Measurements from ENCODE around the gene POLRMT. TPM values are rescaled to one million over a fixed set of nuclear protein-coding genes. Genes with fewer than 3 reads are reported as not detected.

POLRMT gene
- total RNA-seq, 1 experiment from 2014 or later: 51.4 TPM

DNA sequence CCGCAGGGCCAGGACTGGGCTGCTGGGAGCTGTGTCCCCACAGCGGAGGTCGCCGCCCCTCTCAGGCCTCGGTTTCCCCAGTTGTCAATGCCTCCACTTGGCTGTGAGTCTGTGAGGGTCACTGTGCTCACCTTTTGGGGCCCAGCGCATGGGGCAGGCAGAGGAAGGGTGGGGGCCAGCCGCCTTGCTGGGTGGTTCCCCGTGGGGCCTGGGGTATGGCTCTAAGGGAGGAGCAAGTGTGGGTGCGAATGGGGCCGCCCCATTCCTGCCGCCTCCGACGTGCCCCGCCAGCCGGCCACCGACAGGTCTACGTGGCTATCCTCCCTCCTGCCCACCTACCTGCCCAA, 5.5 kb upstream of the POLRMT start:
- CTCF ChIA-PET: no interaction called here
- no peaks in the 10 kb centered on the region for H3K9me3 Mint-ChIP-seq (ENCODE audit: low read depth, unreplicated experiment)
- peak overlapping the region; percentile 29 for H3K27ac Mint-ChIP-seq (ENCODE audit: unreplicated experiment)
- peaks cover 10% of the 10 kb centered on the region for H3K4me1 Mint-ChIP-seq (ENCODE audit: low read depth, unreplicated experiment)
- intact Hi-C loops (cut with micrococcal nuclease; ENCODE audit: unreplicated experiment): no loop called here
- H3K27me3 Mint-ChIP-seq (ENCODE audit: unreplicated experiment): peaks cover 12% of the 10 kb centered on the region
- TF ChIP-seq, protein P1, sequence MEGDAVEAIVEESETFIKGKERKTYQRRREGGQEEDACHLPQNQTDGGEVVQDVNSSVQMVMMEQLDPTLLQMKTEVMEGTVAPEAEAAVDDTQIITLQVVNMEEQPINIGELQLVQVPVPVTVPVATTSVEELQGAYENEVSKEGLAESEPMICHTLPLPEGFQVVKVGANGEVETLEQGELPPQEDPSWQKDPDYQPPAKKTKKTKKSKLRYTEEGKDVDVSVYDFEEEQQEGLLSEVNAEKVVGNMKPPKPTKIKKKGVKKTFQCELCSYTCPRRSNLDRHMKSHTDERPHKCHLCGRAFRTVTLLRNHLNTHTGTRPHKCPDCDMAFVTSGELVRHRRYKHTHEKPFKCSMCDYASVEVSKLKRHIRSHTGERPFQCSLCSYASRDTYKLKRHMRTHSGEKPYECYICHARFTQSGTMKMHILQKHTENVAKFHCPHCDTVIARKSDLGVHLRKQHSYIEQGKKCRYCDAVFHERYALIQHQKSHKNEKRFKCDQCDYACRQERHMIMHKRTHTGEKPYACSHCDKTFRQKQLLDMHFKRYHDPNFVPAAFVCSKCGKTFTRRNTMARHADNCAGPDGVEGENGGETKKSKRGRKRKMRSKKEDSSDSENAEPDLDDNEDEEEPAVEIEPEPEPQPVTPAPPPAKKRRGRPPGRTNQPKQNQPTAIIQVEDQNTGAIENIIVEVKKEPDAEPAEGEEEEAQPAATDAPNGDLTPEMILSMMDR (IDR thresholded peaks at IDR 0.05; ENCODE audit: unreplicated experiment): no peak
- BruUV-seq (replicated peaks): no TSS peak
- DNase-seq: no peak
- peak overlapping the region; percentile 92 for H3K4me3 Mint-ChIP-seq (ENCODE audit: low read depth, unreplicated experiment)
- peaks cover 17% of the 10 kb centered on the region for H3K36me3 Mint-ChIP-seq (ENCODE audit: insufficient read depth, unreplicated experiment)

DNA sequence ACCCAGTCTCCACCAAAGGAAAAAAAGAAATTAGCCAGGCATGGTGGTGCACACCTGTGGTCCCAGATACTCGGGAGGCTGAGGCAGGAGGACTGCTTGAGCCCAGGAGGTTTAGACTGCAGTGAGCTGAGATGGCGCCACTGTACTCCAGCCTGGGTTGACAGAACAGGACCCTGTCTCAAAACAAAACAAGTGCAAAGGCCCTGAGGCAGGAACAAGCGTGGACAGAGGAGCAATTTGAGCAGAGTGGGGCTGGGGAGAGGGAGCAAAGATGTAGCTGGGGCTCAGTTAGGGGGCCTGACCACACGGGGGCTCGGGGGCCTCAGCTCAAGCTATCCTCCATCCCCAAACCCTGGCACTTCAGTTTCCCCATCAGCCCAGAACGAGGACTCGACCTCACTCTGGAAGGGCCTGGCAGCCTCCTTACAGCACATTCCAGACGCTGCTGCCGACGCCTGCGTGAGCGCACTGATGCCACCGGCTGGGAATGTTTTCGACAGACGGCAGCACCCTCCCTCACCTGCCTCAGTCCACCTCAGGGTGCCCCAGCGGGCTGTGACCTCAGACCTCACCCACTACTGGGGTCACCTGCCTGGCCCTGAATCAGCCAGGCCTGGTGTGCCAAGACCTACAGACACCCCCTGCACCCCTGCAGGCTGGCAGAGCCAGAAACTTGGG, 1.8 kb upstream of the POLRMT start:
- no peak for DNase-seq
- no TSS peak for BruUV-seq (replicated peaks)
- TF ChIP-seq, protein P1 (IDR thresholded peaks at IDR 0.05; ENCODE audit: unreplicated experiment): no peak
- peaks cover 41% of the 10 kb centered on the region for H3K36me3 Mint-ChIP-seq (ENCODE audit: insufficient read depth, unreplicated experiment)
- CTCF ChIA-PET: interaction anchor here (0.7 kb wide), 1 partner anchor 838 kb away, joined by 3 read pairs; no protein-coding TSS in a partner anchor
- H3K27ac Mint-ChIP-seq (ENCODE audit: unreplicated experiment): no peak overlapping the region
- H3K27me3 Mint-ChIP-seq (ENCODE audit: unreplicated experiment): peaks cover 12% of the 10 kb centered on the region
- no peak overlapping the region for H3K4me3 Mint-ChIP-seq (ENCODE audit: low read depth, unreplicated experiment)
- H3K9me3 Mint-ChIP-seq (ENCODE audit: low read depth, unreplicated experiment): no peaks in the 10 kb centered on the region
- H3K4me1 Mint-ChIP-seq (ENCODE audit: low read depth, unreplicated experiment): peaks cover 10% of the 10 kb centered on the region
- intact Hi-C loops (cut with micrococcal nuclease; ENCODE audit: unreplicated experiment): no loop called here

DNA sequence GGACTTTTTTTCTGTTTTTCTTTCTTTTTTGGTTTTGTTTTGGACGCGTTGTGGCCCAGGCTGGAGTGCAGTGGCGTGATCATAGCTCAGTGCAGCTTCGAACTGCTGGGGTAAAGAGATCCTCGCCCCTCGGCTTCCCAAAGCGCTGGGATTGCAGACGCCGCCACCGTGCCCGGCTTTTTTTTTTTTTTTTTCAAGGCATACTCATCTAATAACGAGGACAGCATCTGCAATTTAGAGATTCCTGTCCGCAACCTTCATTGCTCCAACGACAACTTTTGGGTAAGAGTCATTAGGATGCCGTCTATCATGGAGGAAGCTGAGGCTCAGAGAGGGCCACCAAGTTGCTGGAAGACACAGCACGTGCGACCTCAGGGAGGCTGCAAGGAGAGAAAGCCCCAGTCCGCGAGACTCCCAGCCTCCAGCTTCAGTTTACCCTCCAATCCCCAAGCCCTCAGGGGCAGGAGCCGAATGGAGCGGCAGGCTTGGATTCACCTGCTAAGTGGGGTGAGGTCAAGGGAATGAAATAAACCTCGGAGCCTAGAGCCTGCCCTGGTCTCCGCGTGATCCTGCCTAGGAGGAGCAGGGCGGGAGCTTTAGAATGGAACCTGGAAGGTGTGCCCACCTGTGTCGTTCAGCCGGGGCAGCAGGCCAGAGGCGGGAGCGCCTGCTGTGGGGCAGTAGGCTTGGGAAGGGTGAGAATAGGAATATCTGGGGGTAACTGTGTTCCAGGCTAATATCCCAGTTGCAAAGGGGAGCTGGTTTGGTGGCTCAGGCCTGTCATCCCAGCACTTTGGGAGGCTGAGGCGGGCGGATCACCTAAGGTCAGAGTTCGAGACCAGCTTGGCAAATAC, 676 bp upstream of the POLRMT start:
- intact Hi-C loops (cut with micrococcal nuclease; ENCODE audit: unreplicated experiment): no loop called here
- H3K27me3 Mint-ChIP-seq (ENCODE audit: unreplicated experiment): peaks cover 3% of the 10 kb centered on the region

DNA sequence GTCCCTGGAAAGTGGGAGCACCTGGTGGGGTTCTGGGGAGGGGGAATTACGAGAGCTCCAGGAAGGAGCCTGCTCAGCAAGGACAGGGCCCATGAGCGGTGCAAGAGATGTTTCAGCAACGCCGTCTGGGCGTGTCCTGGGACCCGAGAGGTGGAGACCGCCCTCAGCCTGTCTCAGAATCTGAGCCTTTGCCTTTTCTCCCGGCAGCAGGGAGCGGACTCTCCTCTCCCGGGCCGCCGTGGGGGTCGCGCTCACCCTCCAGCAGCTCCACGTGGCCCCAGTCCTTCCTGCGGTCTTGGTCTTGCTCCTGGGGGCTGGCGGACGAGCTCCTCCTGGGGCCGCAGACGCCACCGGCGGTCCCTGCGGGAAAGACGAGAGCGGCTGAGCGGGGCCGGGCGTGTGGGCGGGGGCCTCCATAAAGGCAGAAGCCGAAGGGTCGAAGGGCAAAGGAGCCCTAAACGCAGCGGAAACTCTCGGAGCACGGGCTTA, 714 bp downstream of the POLRMT start:
- Mint-ChIP-seq H3K4me1 (ENCODE audit: low read depth, unreplicated experiment) (no peaks in the 10 kb centered on the region), H3K4me3 (ENCODE audit: low read depth, unreplicated experiment) (peak overlapping the region; percentile 88), H3K36me3 (ENCODE audit: insufficient read depth, unreplicated experiment) (peaks cover 46% of the 10 kb centered on the region), H3K9me3 (ENCODE audit: low read depth, unreplicated experiment) (no peaks in the 10 kb centered on the region), H3K27me3 (ENCODE audit: unreplicated experiment) (no peaks in the 10 kb centered on the region), H3K27ac (ENCODE audit: unreplicated experiment) (peak overlapping the region; percentile 86)
- no TSS peak for BruUV-seq (replicated peaks)
- intact Hi-C loops (cut with micrococcal nuclease; ENCODE audit: unreplicated experiment): no loop called here
- CTCF ChIA-PET: no interaction called here
- TF ChIP-seq, protein P1 (IDR thresholded peaks at IDR 0.05; ENCODE audit: unreplicated experiment): no peak
- peak; percentile 25 for DNase-seq

More for the DNA sequence above, 676 bp upstream of the POLRMT start:
- Mint-ChIP-seq H3K36me3 (ENCODE audit: insufficient read depth, unreplicated experiment) (peaks cover 40% of the 10 kb centered on the region), H3K4me3 (ENCODE audit: low read depth, unreplicated experiment) (peak overlapping the region; percentile 88), H3K4me1 (ENCODE audit: low read depth, unreplicated experiment) (peaks cover 2% of the 10 kb centered on the region), H3K9me3 (ENCODE audit: low read depth, unreplicated experiment) (no peaks in the 10 kb centered on the region), H3K27ac (ENCODE audit: unreplicated experiment) (peak overlapping the region; percentile 86)
- no peak for DNase-seq
- TF ChIP-seq, protein P1 (IDR thresholded peaks at IDR 0.05; ENCODE audit: unreplicated experiment): no peak
- CTCF ChIA-PET: interaction anchor here (0.7 kb wide), 2 partner anchors 87 to 840 kb away, joined by 3 read pairs; no protein-coding TSS in a partner anchor
- BruUV-seq (replicated peaks): no TSS peak

Measured in Calu3 (cell line).